ENCODE data around the gene SRRM2. TPM values are rescaled to one million over a fixed set of nuclear protein-coding genes. Genes with fewer than 3 reads are reported as not detected.

SRRM2 gene
- total RNA-seq, 1 experiment from 2014 or later, result 617 TPM

DNA sequence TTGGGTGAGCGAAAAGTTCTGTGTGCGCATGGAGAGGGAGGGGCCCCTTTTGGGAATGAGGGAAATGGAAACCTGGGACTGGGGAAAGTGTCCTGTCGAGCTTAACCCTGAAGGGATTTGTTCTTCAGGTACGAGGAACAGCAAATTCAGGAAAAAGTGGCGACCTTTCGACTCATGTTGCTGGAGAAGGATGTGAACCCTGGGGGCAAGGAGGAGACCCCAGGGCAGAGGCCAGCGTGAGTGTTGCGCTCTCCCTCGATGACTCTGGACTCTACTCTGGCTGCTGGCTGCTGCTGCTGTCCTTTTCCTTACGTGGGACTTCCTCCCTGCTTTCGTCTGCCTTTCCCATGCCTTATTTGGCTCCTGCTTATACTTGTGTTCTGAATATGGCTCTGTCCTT is 4.9 kb downstream of the SRRM2 start:
- DNase-seq (ENCODE audit: low read depth, low spot score), result no peak
- Histone ChIP-seq H3K27ac (ENCODE audit: low read length) (0 out of 2 replicates have a peak overlapping the region, but pooled peaks have one; percentile 25), H3K36me3 (ENCODE audit: control insufficient read depth, insufficient read depth, low read length) (peaks cover 57% of the 10 kb centered on the region), H3K9me3 (ENCODE audit: control insufficient read depth, insufficient read depth, low read depth, low read length) (no peaks in the 10 kb centered on the region), H3K4me1 (ENCODE audit: control insufficient read depth, insufficient read depth, low read length) (peaks cover 20% of the 10 kb centered on the region), H3K27me3 (ENCODE audit: control insufficient read depth, insufficient read depth, low read length) (no peaks in the 10 kb centered on the region), H3K4me3 (ENCODE audit: low read depth in 2 of 2, low read length in 2 of 2) (no peak overlapping the region)
- no peak for TF ChIP-seq SIN3A (IDR thresholded peaks at IDR 0.05; ENCODE audit: borderline replicate concordance, insufficient read depth, low read depth, low read length)
- TF ChIP-seq TCF7L2 (IDR thresholded peaks at IDR 0.05; ENCODE audit: low read depth, low read length), result no peak
- TF ChIP-seq REST (IDR thresholded peaks at IDR 0.05; ENCODE audit: insufficient read depth in 1 of 2, low read depth in 2 of 2, low read length in 1 of 2), result no peak
- TF ChIP-seq, protein P1, sequence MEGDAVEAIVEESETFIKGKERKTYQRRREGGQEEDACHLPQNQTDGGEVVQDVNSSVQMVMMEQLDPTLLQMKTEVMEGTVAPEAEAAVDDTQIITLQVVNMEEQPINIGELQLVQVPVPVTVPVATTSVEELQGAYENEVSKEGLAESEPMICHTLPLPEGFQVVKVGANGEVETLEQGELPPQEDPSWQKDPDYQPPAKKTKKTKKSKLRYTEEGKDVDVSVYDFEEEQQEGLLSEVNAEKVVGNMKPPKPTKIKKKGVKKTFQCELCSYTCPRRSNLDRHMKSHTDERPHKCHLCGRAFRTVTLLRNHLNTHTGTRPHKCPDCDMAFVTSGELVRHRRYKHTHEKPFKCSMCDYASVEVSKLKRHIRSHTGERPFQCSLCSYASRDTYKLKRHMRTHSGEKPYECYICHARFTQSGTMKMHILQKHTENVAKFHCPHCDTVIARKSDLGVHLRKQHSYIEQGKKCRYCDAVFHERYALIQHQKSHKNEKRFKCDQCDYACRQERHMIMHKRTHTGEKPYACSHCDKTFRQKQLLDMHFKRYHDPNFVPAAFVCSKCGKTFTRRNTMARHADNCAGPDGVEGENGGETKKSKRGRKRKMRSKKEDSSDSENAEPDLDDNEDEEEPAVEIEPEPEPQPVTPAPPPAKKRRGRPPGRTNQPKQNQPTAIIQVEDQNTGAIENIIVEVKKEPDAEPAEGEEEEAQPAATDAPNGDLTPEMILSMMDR (IDR thresholded peaks at IDR 0.05), result no peak
- no peak for TF ChIP-seq POLR2AphosphoS5 (IDR thresholded peaks at IDR 0.05; ENCODE audit: low read depth, low read length)
- ChIA-PET POLR2A (interaction anchor here (0.6 kb wide), 1 partner anchor 33 kb away, joined by 5 read pairs; no protein-coding TSS in a partner anchor), CTCF (no interaction called here)
- no TSS peak for BruUV-seq (replicated peaks)
- ATAC-seq, result no peak
- in situ Hi-C loops (cut with HindIII; ENCODE audit: low pct_unique_long_range_greater_than_20kb, low sequenced_read_pairs), result no loop called here
- intact Hi-C loops (cut with micrococcal nuclease; ENCODE audit: unreplicated experiment), result no loop called here

GRCh38 chr16:2761472-2761871 is 9.0 kb downstream of the SRRM2 start:
- no peaks in the 10 kb centered on the region; the same call in 1 of the 2 replicates for H3K9me3 ChIP-seq (ENCODE audit: control insufficient read depth, insufficient read depth, low read depth, low read length)

More at GRCh38 chr16:2761472-2761871, 9.0 kb downstream of the SRRM2 start:
- Histone ChIP-seq H3K4me1 (ENCODE audit: control insufficient read depth, insufficient read depth, low read length) (peaks cover 4% of the 10 kb centered on the region), H3K27me3 (ENCODE audit: control insufficient read depth, insufficient read depth, low read length) (no peaks in the 10 kb centered on the region), H3K4me3 (ENCODE audit: low read depth in 2 of 2, low read length in 2 of 2) (no peak overlapping the region), H3K36me3 (ENCODE audit: control insufficient read depth, insufficient read depth, low read length) (peaks cover 74% of the 10 kb centered on the region), H3K27ac (ENCODE audit: low read length) (no peak overlapping the region)
- ChIA-PET POLR2A (no interaction called here), CTCF (no interaction called here)
- intact Hi-C loops (cut with micrococcal nuclease; ENCODE audit: unreplicated experiment), result no loop called here
- in situ Hi-C loops (cut with HindIII; ENCODE audit: low pct_unique_long_range_greater_than_20kb, low sequenced_read_pairs), result no loop called here
- TF ChIP-seq POLR2AphosphoS5 (IDR thresholded peaks at IDR 0.05; ENCODE audit: low read depth, low read length) (no peak), TCF7L2 (IDR thresholded peaks at IDR 0.05; ENCODE audit: low read depth, low read length) (no peak), SIN3A (IDR thresholded peaks at IDR 0.05; ENCODE audit: borderline replicate concordance, insufficient read depth, low read depth, low read length) (no peak), REST (IDR thresholded peaks at IDR 0.05; ENCODE audit: insufficient read depth in 1 of 2, low read depth in 2 of 2, low read length in 1 of 2) (no peak)
- TF ChIP-seq, protein P1 (IDR thresholded peaks at IDR 0.05), result no peak
- ATAC-seq, result no peak
- no TSS peak for BruUV-seq (replicated peaks)
- DNase-seq (ENCODE audit: low read depth, low spot score), result no peak

All from Panc1 (cell line).